Measurements from ENCODE around the gene GRM3. TPM values are rescaled to one million over a fixed set of nuclear protein-coding genes. Genes with fewer than 3 reads are reported as not detected.

GRM3 gene
- total RNA-seq, 1 donor = not detected

DNA sequence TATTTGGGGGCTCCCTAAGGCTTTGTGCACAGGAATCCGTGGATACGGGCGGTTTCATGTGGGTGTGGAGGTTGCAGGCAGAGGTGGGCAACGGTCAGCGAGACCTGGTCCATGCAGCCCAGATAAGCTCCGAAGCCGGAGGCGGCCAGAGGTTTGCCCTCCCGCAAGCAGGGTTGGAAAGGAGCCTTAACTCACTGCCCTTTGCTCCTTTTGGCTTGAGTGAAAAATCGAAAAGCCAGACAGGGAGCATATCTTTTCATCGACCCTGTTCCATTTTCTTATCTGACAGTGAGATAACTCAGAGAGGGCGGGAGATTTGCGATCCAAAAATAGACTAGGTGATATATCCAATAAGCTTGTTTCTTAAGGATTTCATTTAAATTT, 1.5 kb downstream of the GRM3 start:
- no peak for DNase-seq (ENCODE audit: low read depth)
- TF ChIP-seq, protein P1, sequence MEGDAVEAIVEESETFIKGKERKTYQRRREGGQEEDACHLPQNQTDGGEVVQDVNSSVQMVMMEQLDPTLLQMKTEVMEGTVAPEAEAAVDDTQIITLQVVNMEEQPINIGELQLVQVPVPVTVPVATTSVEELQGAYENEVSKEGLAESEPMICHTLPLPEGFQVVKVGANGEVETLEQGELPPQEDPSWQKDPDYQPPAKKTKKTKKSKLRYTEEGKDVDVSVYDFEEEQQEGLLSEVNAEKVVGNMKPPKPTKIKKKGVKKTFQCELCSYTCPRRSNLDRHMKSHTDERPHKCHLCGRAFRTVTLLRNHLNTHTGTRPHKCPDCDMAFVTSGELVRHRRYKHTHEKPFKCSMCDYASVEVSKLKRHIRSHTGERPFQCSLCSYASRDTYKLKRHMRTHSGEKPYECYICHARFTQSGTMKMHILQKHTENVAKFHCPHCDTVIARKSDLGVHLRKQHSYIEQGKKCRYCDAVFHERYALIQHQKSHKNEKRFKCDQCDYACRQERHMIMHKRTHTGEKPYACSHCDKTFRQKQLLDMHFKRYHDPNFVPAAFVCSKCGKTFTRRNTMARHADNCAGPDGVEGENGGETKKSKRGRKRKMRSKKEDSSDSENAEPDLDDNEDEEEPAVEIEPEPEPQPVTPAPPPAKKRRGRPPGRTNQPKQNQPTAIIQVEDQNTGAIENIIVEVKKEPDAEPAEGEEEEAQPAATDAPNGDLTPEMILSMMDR (IDR thresholded peaks at IDR 0.05; ENCODE audit: insufficient read depth, low read length) = no peak
- H3K4me3 ChIP-seq (ENCODE audit: low read depth, low read length) = no peak overlapping the region

DNA sequence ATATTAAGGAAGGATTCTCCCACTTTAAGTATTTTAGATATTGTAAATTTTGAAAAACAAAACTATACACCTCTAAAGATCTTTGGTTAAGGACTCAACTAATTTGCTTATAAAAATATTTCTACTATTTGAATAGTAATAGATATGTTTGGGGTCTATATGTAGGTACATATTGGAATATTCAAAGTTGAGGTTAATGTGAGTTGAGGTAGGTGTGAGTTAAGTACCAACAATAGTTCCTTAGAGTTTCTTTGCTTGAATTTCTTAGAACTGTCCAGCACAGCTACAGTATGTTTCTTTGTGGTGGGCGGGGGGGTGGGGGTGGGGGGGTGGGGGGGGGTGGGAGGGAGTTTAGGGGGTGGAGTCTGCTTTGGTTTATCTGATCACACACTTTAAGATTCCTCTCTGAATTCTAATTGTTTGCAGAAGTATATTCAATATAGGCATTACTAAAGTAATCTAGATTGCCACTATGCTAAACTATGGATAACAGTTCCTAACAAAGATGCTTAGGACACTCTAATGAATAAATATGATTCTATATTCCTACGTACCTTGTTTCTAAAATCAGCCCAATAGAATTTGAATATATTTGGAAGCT, 2.1 kb downstream of the GRM3 start:
- no peak overlapping the region for H3K4me3 ChIP-seq (ENCODE audit: low read depth, low read length)
- DNase-seq (ENCODE audit: low read depth) = no peak
- TF ChIP-seq, protein P1 (IDR thresholded peaks at IDR 0.05; ENCODE audit: insufficient read depth, low read length) = no peak

DNA sequence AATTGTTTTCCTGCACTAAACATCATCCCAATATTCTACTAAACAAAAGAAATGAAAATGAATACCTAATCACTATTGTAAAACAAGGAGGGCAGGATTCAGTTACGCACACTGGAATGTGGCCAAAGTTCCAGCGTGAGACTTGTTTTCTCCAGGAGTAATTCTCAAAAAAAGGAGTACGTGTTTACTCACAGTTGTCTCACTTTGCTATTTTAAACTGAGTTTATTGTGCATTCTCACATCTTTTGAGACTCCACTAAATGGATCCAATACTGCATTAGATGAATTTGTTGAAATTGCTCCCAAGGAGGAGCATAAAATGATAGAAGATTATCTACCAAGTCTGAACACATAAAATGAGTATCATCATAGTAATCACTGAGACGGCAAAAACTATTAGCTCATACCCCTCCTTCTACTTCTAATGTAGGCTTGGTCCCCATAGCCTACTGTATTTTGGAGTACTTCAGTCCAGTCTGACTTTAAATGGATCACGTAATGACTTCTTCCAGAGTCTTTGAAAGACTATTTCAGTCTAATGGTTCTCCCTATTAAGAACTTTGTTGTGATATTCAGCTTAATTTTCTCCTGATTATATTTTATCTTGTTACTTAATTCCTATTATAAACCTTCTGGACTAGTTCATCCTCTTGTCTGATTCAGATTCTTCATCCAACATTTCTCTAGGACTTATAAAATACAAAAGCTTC, 3.8 kb downstream of the GRM3 start:
- no peak overlapping the region for H3K4me3 ChIP-seq (ENCODE audit: low read depth, low read length)

DNA sequence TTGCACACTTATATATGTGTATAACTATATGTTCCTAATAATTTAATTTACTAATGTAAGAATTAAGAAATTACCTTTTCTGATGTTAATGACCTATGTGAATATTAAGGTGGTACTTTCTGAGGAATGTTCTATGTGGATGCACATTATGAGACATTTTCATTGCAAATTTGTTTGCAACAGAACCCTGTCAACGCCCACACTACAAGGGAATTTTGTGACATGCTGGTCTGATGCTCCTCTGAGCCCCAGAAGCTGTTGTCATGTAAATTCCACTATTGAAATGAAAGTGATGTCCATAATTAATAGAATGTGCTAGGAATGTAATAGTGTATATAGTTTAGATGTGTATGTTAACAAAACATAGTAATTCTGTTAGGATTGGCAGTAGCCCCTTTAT, 4.5 kb downstream of the GRM3 start:
- DNase-seq (ENCODE audit: low read depth) = no peak
- TF ChIP-seq, protein P1 (IDR thresholded peaks at IDR 0.05; ENCODE audit: insufficient read depth, low read length) = no peak
- no peak overlapping the region for H3K4me3 ChIP-seq (ENCODE audit: low read depth, low read length)

More for the DNA sequence above, 3.8 kb downstream of the GRM3 start:
- no peak for DNase-seq (ENCODE audit: low read depth)
- TF ChIP-seq, protein P1 (IDR thresholded peaks at IDR 0.05; ENCODE audit: insufficient read depth, low read length) = no peak

DNA sequence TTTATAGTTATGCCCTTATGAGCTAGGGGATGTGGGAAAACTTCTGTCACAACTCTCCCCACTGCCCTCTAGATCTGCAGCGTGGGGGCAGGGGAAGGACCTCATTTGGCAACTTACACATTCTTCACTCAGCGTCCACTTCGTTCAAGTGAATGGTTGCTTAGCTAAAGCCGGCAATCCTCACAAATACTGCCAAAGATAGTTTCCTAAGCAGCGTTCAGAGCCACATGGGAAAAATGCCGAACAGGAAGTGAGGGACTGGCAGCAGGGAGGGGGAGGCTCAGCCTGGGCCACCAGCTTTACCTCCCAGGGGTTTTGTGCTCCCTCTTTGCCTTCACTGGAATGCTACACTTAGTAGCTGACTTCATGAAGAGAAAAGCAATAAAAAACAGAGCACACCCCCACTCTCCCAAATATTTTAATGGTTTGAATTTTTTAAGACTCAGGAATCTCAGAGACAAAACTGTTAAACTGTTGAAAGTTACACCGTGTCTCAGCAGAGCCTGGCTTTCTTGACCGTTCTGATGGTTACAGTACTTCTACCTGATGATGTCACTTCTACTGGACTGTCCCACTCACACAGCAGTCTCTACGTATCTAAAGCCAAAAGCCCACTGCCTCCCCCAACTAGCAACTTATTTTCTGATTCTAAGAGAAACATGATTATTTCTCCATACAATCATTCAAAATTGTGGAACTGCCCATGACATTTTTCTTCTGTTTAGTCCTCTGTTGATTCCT, 10.4 kb downstream of the GRM3 start:
- DNase-seq (ENCODE audit: low read depth) = no peak
- TF ChIP-seq, protein P1 (IDR thresholded peaks at IDR 0.05; ENCODE audit: insufficient read depth, low read length) = no peak
- no peak overlapping the region for H3K4me3 ChIP-seq (ENCODE audit: low read depth, low read length)

DNA sequence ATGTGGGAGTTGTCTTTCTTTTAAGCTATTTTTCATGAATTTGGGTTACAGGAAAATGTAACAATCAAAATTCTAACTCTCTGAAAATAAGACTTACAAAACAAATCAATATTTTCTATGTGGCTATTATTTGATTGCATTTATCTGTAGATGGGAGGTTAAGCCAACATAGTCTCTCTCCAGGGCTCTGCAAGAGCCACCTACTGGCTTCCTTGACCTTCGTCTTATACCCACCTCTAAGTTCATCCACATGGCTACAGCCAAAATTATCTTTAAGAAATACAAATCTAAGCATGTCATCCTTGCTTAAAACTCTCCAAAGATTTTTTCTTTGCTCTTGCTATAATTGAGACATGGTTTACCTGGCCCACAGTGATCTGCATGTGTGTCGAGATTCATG, 14.2 kb downstream of the GRM3 start:
- H3K4me3 ChIP-seq (ENCODE audit: low read depth, low read length) = no peak overlapping the region
- no peak for DNase-seq (ENCODE audit: low read depth)
- TF ChIP-seq, protein P1 (IDR thresholded peaks at IDR 0.05; ENCODE audit: insufficient read depth, low read length) = no peak
